ENCODE data around the gene ZNF616.

Gene ZNF616

DNA sequence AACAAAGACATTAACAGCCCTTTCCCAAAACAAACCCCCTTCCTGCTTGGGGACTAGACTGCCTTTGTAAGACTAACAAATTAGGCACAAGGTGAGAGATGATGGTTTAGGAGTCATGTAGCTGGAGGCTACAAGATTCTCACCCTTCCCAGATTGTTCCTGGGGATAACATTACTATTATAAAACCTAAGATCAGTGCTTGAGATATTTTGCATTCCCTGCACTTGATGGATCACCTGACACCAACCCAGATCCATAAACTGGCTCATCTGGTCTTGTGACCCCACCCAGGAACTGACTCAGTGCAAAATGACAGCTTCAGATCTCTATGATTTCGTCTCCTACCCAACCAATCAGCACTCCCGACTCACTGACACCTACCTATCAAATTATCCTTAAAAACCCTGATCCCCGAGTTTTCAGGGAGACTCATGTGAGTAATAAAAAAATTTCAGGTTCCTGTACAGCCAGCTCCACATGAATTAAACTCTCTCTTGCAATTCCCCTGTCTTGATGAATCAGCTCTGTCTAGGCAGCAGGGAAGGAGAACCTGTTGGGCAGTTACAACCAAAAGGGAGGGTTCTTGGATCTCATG lies 2.4 kb upstream of the ZNF616 start:
- ChIA-PET POLR2A (no interaction called here), CTCF (no interaction called here)
- DNase-seq (ENCODE audit: low read depth, low spot score) = no peak
- TF ChIP-seq CTCF (IDR thresholded peaks at IDR 0.05; ENCODE audit: insufficient read depth, low read length, missing control alignments) = no peak
- H3K4me3 ChIP-seq (ENCODE audit: low read depth, low read length) = no peak overlapping the region

GRCh38 chr19:52141203-52141602 lies 1.5 kb upstream of the ZNF616 start:
- CTCF ChIA-PET = interaction anchor here (4.1 kb wide), 1 partner anchor 96 kb away, joined by 49 read pairs; no protein-coding TSS in a partner anchor
- TF ChIP-seq CTCF (IDR thresholded peaks at IDR 0.05; ENCODE audit: insufficient read depth, low read length, missing control alignments) = no peak

DNA sequence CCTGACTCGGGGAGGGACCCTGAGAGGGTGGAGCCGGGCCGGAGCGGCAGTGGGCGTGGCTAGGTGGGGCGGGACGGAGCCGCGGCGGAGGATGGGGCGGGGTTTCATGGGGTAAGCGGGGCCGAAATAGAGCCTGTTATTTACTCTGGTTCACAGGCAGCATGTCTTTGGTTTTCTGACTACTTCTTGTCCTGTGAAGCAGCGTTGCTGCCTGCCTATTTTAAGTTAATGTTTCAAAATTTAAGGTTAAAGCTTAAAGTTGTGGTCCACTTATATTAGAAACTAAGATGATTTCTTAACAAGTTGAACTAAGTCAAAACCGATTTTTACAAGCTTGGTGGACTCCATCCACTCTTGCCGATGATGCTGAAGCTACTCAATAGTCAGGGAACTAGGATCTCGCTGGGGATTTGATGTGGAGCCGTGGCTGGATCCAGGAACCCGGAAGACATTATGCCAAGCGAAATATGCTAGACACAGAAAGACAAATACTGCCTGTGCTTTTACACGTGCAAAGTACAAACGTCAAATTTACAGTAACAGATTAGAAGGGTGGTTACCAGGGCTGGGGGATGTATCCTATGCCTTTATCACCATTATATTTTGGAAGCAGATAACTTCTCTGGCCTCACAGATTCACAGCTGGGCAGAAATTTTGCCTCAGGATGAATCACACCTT lies 433 bp upstream of the ZNF616 start:
- H3K4me3 ChIP-seq (ENCODE audit: low read depth, low read length) = peak overlapping the region; percentile 98
- CTCF ChIA-PET = interaction anchor here (0.7 to 4.1 kb wide), 2 partner anchors 12 to 97 kb away, joined by 4 to 49 read pairs; no protein-coding TSS in a partner anchor
- no peak for TF ChIP-seq CTCF (IDR thresholded peaks at IDR 0.05; ENCODE audit: insufficient read depth, low read length, missing control alignments)
- no peak for DNase-seq (ENCODE audit: low read depth, low spot score)
- POLR2A ChIA-PET = no interaction called here

More at GRCh38 chr19:52141203-52141602, 1.5 kb upstream of the ZNF616 start:
- POLR2A ChIA-PET = interaction anchor here (0.8 kb wide), 1 partner anchor 48 kb away, joined by 3 read pairs; no protein-coding TSS in a partner anchor
- H3K4me3 ChIP-seq (ENCODE audit: low read depth, low read length) = no peak overlapping the region
- DNase-seq (ENCODE audit: low read depth, low spot score) = no peak

DNA sequence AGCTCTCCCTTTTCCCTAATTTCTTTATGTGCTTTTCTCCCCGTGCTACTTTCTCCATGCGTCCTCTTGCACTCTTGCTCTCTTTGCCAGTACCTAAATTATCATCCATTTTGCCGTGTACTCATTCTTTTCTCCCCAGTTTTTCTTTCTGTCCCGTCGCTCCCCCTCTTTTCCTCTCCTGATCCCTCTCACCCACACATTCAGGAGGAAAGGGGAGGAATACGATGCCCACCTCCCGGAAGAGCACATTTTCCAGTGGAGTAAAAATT lies 821 bp downstream of the ZNF616 start:
- POLR2A ChIA-PET = no interaction called here
- TF ChIP-seq CTCF (IDR thresholded peaks at IDR 0.05; ENCODE audit: insufficient read depth, low read length, missing control alignments) = no peak
- DNase-seq (ENCODE audit: low read depth, low spot score) = no peak
- peak overlapping the region; percentile 98 for H3K4me3 ChIP-seq (ENCODE audit: low read depth, low read length)
- CTCF ChIA-PET = interaction anchor here (0.9 to 4.1 kb wide), 10 partner anchors 10 to 427 kb away, joined by 3 to 49 read pairs (median 4); partner anchors contain the start of gene PPP2R1A

DNA sequence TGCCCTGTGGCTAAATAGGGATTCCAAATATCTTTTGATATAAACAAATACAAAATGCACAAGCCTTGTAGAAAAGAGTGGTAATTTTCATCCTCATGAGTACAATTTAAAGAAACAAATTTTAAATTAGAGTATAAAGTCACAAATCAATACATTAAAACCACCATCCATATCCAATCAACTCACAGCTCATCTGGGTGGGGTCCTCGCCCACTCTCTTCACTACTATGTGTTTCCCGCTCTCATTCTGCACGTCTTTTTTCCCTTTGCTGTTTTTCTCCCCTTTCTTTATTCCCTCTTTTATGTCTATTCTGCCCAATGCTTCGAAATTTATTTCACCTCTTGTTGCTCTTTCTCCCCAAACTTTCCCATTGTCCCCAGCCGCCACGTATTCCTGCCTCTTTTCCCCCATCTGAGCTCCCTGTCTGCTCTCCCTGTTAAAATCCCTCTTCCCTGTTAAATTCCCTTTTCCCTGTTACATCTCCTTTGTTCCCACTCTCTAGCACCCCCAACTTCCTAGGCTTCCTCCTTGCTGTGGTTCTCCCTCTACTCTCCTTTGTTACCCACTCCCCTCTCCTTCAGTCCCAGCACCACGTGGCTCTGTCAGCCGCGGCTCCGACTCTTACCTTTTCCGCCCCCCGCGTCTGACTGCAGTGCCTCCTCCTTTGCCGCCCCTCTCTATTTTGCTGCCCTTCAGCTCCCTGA lies 1.3 kb downstream of the ZNF616 start:
- ChIA-PET POLR2A (no interaction called here), CTCF (interaction anchor here (0.6 to 4.1 kb wide), 12 partner anchors 9 to 428 kb away, joined by 3 to 49 read pairs (median 3); partner anchors contain the start of genes PPP2R1A and ZNF836)
- no peak for DNase-seq (ENCODE audit: low read depth, low spot score)
- TF ChIP-seq CTCF (IDR thresholded peaks at IDR 0.05; ENCODE audit: insufficient read depth, low read length, missing control alignments) = no peak
- H3K4me3 ChIP-seq (ENCODE audit: low read depth, low read length) = peak overlapping the region; percentile 98

DNA sequence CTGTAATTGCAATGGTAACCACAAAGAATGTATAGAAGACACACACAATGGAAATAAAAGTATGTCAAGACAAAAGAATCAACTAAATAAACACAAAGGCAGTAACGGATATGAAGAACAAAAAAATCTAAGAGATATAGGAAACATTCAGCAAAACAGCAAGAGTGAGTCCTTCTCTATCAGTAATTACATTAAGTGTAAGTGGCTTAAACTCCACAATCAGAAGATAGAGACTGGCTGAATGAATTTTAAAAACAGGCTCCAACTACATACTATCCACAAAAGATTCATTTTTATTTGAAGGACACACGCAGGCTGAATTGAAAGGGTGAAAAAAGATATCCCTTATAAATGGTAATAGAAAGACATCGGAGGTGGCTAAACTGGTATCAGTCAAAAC lies 19.5 kb downstream of the ZNF616 start:
- no peak for TF ChIP-seq CTCF (IDR thresholded peaks at IDR 0.05; ENCODE audit: insufficient read depth, low read length, missing control alignments)
- ChIA-PET CTCF (no interaction called here), POLR2A (no interaction called here)
- H3K4me3 ChIP-seq (ENCODE audit: low read depth, low read length) = no peak overlapping the region
- DNase-seq (ENCODE audit: low read depth, low spot score) = no peak
